Erythroblast (primary cell): ENCODE measurements around the gene FAM118A.

Source experiments
- DNase-seq, 2 experiments: peaks; one replicate each; lab custom pipeline; 2025; lab: John Stamatoyannopoulos, UW
- GATA1 ChIP-seq: IDR thresholded peaks from 2 replicates; pipeline ENCODE4 v1.6.1; 2011; ENCODE audit warnings: low read depth, mild to moderate bottlenecking, control low read depth, low read length, moderate library complexity
- POLR2A ChIP-seq: IDR thresholded peaks from 2 replicates; pipeline ENCODE4 v1.6.1; 2011; ENCODE audit warnings: mild to moderate bottlenecking, low read length

Gene FAM118A

DNA sequence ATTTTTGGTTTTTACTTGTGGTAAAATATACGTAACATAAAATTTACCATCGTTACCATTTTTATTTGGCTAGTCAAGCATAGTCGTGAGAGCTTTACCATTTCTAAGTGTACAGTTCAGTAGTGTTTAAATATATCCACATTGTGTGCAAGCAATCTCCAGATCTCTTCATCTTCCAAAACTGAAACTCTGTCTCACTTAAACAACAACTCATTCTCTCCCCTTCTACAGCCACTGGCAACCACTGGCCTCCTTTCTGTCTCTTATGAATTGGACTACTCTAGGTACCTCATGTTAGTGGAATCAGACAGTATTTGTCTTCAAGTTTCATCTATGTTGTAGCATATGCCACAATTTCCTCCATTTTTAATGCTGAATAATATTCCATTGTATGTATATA is 66.3 kb downstream of the FAM118A start:
- DNase-seq, result no peak
- TF ChIP-seq POLR2A (no peak), GATA1 (no peak)

DNA sequence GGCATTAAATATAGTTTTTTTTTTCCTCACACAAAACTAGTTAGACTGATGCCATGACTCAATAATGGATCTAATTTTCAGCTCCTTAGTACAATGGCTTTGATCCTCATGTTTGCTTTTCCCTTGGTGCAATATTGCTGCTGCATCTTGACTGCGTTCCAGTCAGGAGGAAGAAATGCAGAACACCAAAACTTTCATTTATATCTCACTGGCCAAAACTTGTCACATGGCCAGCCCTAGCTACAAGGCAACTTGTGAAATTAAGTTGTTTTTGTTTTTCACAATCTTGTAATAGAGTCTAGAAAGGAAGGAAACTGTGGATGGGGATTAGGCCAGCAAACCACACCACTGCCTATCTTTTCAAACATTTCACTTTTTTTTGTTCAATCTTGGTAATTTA is 67.0 kb downstream of the FAM118A start:
- no peak for DNase-seq
- no peak for TF ChIP-seq GATA1
- no peak for TF ChIP-seq POLR2A

DNA sequence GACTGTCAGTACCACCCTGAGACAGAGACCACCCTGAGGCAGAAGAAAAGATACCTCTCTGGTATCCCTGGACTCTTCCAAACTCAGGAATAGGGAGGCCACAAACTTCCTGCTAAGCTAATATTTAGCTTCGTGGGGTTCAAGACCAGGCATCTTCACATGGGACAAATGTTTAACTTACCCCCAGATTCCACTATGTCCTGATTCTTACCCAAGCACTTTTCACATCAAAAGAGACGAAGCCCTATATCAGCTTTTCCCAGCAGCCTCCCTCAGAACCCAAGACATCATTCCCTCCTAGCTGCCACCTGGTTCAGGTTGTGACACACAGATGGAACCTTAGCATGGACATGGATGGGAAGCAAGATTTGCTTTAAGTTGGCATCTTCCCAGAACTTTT is 71.6 kb downstream of the FAM118A start:
- DNase-seq, result no peak
- TF ChIP-seq GATA1 (no peak), POLR2A (no peak)

DNA sequence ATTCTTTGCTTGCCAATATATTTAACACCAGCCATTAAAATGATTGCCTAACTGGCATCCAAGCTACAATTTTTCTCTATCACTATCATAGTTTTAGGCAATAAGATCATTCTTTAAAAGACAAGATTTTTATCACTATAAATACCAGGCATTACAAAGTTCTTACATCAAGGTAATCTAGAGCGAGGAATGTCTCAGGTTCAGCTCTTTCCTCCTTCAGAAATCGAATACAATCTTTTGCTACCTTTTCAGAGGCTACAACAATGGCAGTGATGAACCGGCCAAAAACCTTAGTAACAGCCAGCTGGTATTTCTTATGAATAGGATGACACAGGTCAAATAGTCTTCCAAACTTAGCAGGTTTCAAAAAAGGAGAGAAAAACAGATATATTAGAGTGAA is 79.8 kb downstream of the FAM118A start:
- TF ChIP-seq POLR2A (no peak), GATA1 (no peak)
- no peak for DNase-seq
